ENCODE results near the gene IRGC. TPM values are rescaled to one million over a fixed set of nuclear protein-coding genes. Genes with fewer than 3 reads are reported as not detected.

IRGC gene
- total RNA-seq, 1 experiment from 2014 or later, result not detected

- Histone ChIP-seq H3K9me3 (ENCODE audit: control insufficient read depth, low read depth, low read length) (no peaks in the 10 kb centered on the region), H3K79me1 (ENCODE audit: insufficient read depth, low read depth, low read length, poor library complexity, severe bottlenecking) (no peaks in the 10 kb centered on the region), H2BK5ac (ENCODE audit: insufficient read length, low read length) (no peak overlapping the region), H3T11ph (ENCODE audit: low read length) (no peak overlapping the region), H4K5ac (ENCODE audit: insufficient read length, low read depth, low read length) (no peak overlapping the region), H2AFZ (ENCODE audit: low read length) (no peak overlapping the region), H3K14ac (ENCODE audit: insufficient read depth, low read length) (no peak overlapping the region), H2AK5ac (ENCODE audit: insufficient read length, low read length) (no peak overlapping the region), H3K56ac (ENCODE audit: insufficient read length, low read depth, low read length) (no peak overlapping the region), H3K79me2 (ENCODE audit: insufficient read depth, low read length) (no peaks in the 10 kb centered on the region), H3K27me3 (ENCODE audit: insufficient read depth, low read length) (no peaks in the 10 kb centered on the region), H3K23me2 (ENCODE audit: insufficient read length, low read depth, low read length, poor library complexity, severe bottlenecking) (no peaks in the 10 kb centered on the region), H2BK120ac (ENCODE audit: low read depth, low read length, poor library complexity, severe bottlenecking) (no peak overlapping the region), H4K91ac (ENCODE audit: insufficient read length, low read depth, low read length) (no peak overlapping the region), H3K9ac (ENCODE audit: extremely low read depth, insufficient read length, low read length) (no peak overlapping the region), H3K18ac (ENCODE audit: insufficient read length, low read depth, low read length) (no peak overlapping the region), H2BK12ac (ENCODE audit: insufficient read length, low read depth, low read length) (no peak overlapping the region), H4K20me1 (ENCODE audit: control insufficient read depth, insufficient read depth, insufficient read length) (no peaks in the 10 kb centered on the region), H3K4me2 (ENCODE audit: insufficient read depth, insufficient read length, low read length) (no peak overlapping the region), H3K23ac (ENCODE audit: insufficient read length, low read depth, low read length) (no peak overlapping the region), H3K4me1 (ENCODE audit: insufficient read depth, low read length) (no peaks in the 10 kb centered on the region), H4K8ac (replicated peaks; ENCODE audit: insufficient read length, low read depth, low read length) (no peak overlapping the region), H3K4ac (ENCODE audit: low read depth, low read length) (no peak overlapping the region), H2BK15ac (ENCODE audit: low read depth, low read length) (no peak overlapping the region), H2BK20ac (ENCODE audit: low read depth, low read length, poor library complexity, severe bottlenecking) (no peak overlapping the region), H3K27ac (ENCODE audit: insufficient read length, low read depth, low read length) (no peak overlapping the region)
- Mint-ChIP-seq H3K9me3 (peaks cover 10 to 11% of the 10 kb centered on the region in 2 experiments), H3K36me3 (ENCODE audit: insufficient read depth in 1 of 3, low read depth in 3 of 3) (peaks cover 0 to 8% (median 2%) of the 10 kb centered on the region in 3 experiments; a peak in 4 of 7 replicates), H3K27ac (no peak overlapping the region), H3K4me3 (no peak overlapping the region), H3K4me1 (peaks cover 4 to 9% of the 10 kb centered on the region in 2 experiments; a peak in 3 of 4 replicates), H3K27me3 (ENCODE audit: low read depth) (peaks cover 21% of the 10 kb centered on the region)
- no peak for DNase-seq
- WGBS (ENCODE audit: extremely low coverage, insufficient read length, low lambda C conversion rate), result no CpG with 5 or more reads among the region's 12 CpGs
- no peak for TF ChIP-seq CTCF (conservative IDR thresholded peaks at IDR 0.05)
These were observed 4.0 kb upstream of the IRGC start for GRCh38 chr19:43711751-43712355.

Measured in H9 (cell line).